Keratinocyte (primary cell): ENCODE measurements around the gene ZCCHC10. TPM values are rescaled to one million over a fixed set of nuclear protein-coding genes. Genes with fewer than 3 reads are reported as not detected.
"Not testable (repeated sequence)": the region's sequence is repeated elsewhere in the genome, so short reads cannot be mapped to it uniquely, and the experiment has no call there.

Experiments
- DNase-seq: peaks from one replicate; pipeline ENCODE4 v3.0.0-alpha.2; 2011; ENCODE audit warnings: low read depth, missing footprints, low spot score
- FAIRE-seq: peaks from 2 replicates; lab custom pipeline; 2011; peaks lifted over from hg19 to GRCh38; lab: Jason Lieb, UNC
- H2AFZ ChIP-seq: 2 replicates; pipeline ENCODE4 v1.6.0; 2012; ENCODE audit warnings: low read length, control low read depth, inconsistent platforms; ENCODE audit not compliant: control insufficient read depth
- H3K27ac ChIP-seq: 2 replicates; pipeline ENCODE4 v1.5.1; 2011; ENCODE audit warnings: low read length; ENCODE audit not compliant: control insufficient read depth, insufficient read depth
- H3K27me3 ChIP-seq: 3 replicates; pipeline ENCODE4 v1.6.0; 2011; ENCODE audit warnings: low read length; ENCODE audit not compliant: control insufficient read depth, insufficient read depth; ENCODE audit errors: extremely low read depth
- H3K36me3 ChIP-seq, 2 experiments: 2 replicates in 1 of 2; 3 replicates in 1 of 2; pipeline ENCODE4 v1.5.1; 2011; ENCODE audit warnings: low read length in 2 of 2, mild to moderate bottlenecking in 1 of 2; ENCODE audit not compliant: control insufficient read depth in 2 of 2, insufficient read depth in 2 of 2; ENCODE audit errors: extremely low read depth in 1 of 2
- H3K4me1 ChIP-seq: 3 replicates; pipeline ENCODE4 v1.5.1; 2011; ENCODE audit warnings: low read length; ENCODE audit not compliant: control insufficient read depth, insufficient read depth; ENCODE audit errors: extremely low read depth
- H3K4me2 ChIP-seq: 3 replicates; pipeline ENCODE4 v1.6.0; 2011; ENCODE audit warnings: low read depth, low read length; ENCODE audit not compliant: control insufficient read depth, insufficient read depth; ENCODE audit errors: extremely low read depth
- H3K4me3 ChIP-seq, 3 experiments: fragments of 200-600 bp in 1 of 3; sonication (generic) in 1 of 3; 2 replicates in 2 of 3; 3 replicates in 1 of 3; pipeline ENCODE4 v1.5.1; 2011 to 2016; ENCODE audit warnings: low read length in 3 of 3, mild to moderate bottlenecking in 3 of 3, control low read depth in 2 of 3, inconsistent platforms in 1 of 3, low read depth in 1 of 3, mixed read lengths in 1 of 3, mixed run types in 1 of 3, moderate library complexity in 1 of 3; ENCODE audit not compliant: control insufficient read depth in 2 of 3, insufficient read depth in 2 of 3; ENCODE audit errors: extremely low read depth in 1 of 3
- H3K79me2 ChIP-seq: 2 replicates; pipeline ENCODE4 v1.6.0; 2012; ENCODE audit warnings: low read length; ENCODE audit not compliant: control insufficient read depth, insufficient read depth
- H3K9ac ChIP-seq: 3 replicates; pipeline ENCODE4 v1.6.0; 2011; ENCODE audit warnings: low read length; ENCODE audit not compliant: control insufficient read depth, insufficient read depth; ENCODE audit errors: extremely low read depth
- H3K9me1 ChIP-seq: 3 replicates; pipeline ENCODE4 v1.6.0; 2011; ENCODE audit warnings: low read length; ENCODE audit not compliant: control insufficient read depth, insufficient read depth; ENCODE audit errors: extremely low read depth
- H3K9me3 ChIP-seq: 2 replicates; pipeline ENCODE4 v1.5.1; 2012; ENCODE audit warnings: low read depth, low read length; ENCODE audit not compliant: control insufficient read depth
- H4K20me1 ChIP-seq: 3 replicates; pipeline ENCODE4 v1.6.0; 2011; ENCODE audit warnings: low read length; ENCODE audit not compliant: control insufficient read depth, insufficient read depth; ENCODE audit errors: extremely low read depth
- EZH2 ChIP-seq: IDR thresholded peaks from one replicate; pipeline ENCODE4 v1.6.1; 2012; ENCODE audit warnings: inconsistent platforms, mild to moderate bottlenecking, low read length, moderate library complexity
- dilution Hi-C: fragments of 300-500 bp; cut with MboI; formaldehyde crosslinking; loops from one replicate; pipeline ENCODE4 v1.7.0; 2020; ENCODE audit warnings: low sequenced_read_pairs; ENCODE audit not compliant: extremely low pct_ligation_motif_present
- polyA plus RNA-seq, 5 experiments: library from polyadenylated mRNA; depleted of rRNA in 3 of 5; stranded (reverse) in 3 of 5; stranded (forward) in 1 of 5; unstranded in 1 of 5; fragments of >200 nt; gene quantifications; 1 replicate in 1 of 5; 2 replicates in 3 of 5; 3 replicates in 1 of 5; pipeline versions ENCODE4 v1.2.1 to v1.2.3, GENCODE V29; 2011 to 2012; ENCODE audit warnings: missing spikeins in 2 of 5, low read depth in 1 of 5, low replicate concordance in 1 of 5
- TF ChIP-seq, protein P1 (sequence below), 3 experiments: IDR thresholded peaks in 1 of 3; conservative IDR thresholded peaks in 1 of 3; optimal IDR thresholded peaks in 1 of 3; 2 replicates in 2 of 3; 3 replicates in 1 of 3; pipeline versions ENCODE3 to v1.5.1; 2011; ENCODE audit warnings: low read length in 3 of 3, mild to moderate bottlenecking in 3 of 3, moderate library complexity in 2 of 3, control low read depth in 1 of 3, inconsistent platforms in 1 of 3; ENCODE audit not compliant: insufficient read depth in 2 of 3; ENCODE audit errors: extremely low read depth in 1 of 3

ZCCHC10 gene
- polyA plus RNA-seq, 1 donor (not counting 4 experiments of a cell fraction or from before 2014, with no cell fraction given) = 38.5 TPM

GRCh38 chr5:133041910-133042309 lies 15.6 kb upstream of the ZCCHC10 start:
- dilution Hi-C loops = no loop called here
- H4K20me1 ChIP-seq = no peaks in the 10 kb centered on the region
- H3K4me3 ChIP-seq = no peak overlapping the region
- peak overlapping the region; percentile 58 for H2AFZ ChIP-seq
- peak overlapping the region; percentile 97 for H3K27ac ChIP-seq
- TF ChIP-seq, protein P1, sequence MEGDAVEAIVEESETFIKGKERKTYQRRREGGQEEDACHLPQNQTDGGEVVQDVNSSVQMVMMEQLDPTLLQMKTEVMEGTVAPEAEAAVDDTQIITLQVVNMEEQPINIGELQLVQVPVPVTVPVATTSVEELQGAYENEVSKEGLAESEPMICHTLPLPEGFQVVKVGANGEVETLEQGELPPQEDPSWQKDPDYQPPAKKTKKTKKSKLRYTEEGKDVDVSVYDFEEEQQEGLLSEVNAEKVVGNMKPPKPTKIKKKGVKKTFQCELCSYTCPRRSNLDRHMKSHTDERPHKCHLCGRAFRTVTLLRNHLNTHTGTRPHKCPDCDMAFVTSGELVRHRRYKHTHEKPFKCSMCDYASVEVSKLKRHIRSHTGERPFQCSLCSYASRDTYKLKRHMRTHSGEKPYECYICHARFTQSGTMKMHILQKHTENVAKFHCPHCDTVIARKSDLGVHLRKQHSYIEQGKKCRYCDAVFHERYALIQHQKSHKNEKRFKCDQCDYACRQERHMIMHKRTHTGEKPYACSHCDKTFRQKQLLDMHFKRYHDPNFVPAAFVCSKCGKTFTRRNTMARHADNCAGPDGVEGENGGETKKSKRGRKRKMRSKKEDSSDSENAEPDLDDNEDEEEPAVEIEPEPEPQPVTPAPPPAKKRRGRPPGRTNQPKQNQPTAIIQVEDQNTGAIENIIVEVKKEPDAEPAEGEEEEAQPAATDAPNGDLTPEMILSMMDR (optimal IDR thresholded peaks at IDR 0.05 in 1 of 3, IDR thresholded peaks at IDR 0.05 in 1 of 3, conservative IDR thresholded peaks at IDR 0.05 in 1 of 3; ENCODE audit: extremely low read depth in 1 of 3, insufficient read depth in 2 of 3, low read length in 3 of 3) = peak in 2 of 3 experiments; percentile 4 to 29
- no peak for TF ChIP-seq EZH2
- no peaks in the 10 kb centered on the region for H3K27me3 ChIP-seq
- FAIRE-seq = peak; percentile 73
- no peaks in the 10 kb centered on the region for H3K79me2 ChIP-seq
- no peaks in the 10 kb centered on the region for H3K9me3 ChIP-seq
- H3K36me3 ChIP-seq = no peaks in the 10 kb centered on the region
- no peak for DNase-seq
- peak overlapping the region; percentile 28 for H3K9ac ChIP-seq
- H3K4me1 ChIP-seq = peaks cover 25% of the 10 kb centered on the region
- peak overlapping the region; percentile 94 for H3K4me2 ChIP-seq
- H3K9me1 ChIP-seq = no peaks in the 10 kb centered on the region

DNA sequence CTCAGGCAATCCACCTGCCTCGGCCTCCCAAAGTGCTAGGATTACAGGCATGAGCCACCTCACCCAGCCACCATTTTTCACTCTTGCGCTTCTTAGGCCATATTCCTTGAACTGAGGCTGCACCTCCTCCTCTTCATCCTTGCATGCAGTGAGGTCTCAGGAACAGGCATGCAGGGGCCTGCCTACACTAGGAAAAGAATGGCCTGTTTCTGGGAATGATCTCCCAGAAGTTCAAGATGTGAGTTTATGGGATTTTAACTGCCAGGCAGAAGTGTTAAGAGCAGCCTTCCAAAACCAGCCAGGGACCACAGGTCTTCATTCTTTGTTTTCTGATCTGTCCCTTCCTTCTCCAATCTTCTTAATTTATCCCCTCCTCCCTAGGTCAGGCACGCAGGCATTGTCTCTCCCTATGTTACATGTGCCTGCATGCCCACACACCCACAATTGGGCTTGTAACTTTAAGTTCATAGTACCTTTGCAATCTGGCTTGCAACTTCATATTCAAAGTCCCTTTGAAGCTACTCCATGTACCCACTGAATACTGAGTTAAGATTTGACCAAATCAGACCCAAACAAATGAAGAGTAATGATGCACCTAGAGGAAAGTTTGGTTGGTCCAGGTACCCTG lies 14.9 kb upstream of the ZCCHC10 start:
- peak; percentile 75 for FAIRE-seq

GRCh38 chr5:133036677-133037076 lies 10.3 kb upstream of the ZCCHC10 start:
- FAIRE-seq, H2AFZ ChIP-seq, H4K20me1 ChIP-seq, H3K4me2 ChIP-seq, H3K9ac ChIP-seq, H3K79me2 ChIP-seq, H3K9me1 ChIP-seq, H3K27ac ChIP-seq, H3K36me3 ChIP-seq, DNase-seq, dilution Hi-C loops, H3K9me3 ChIP-seq, H3K27me3 ChIP-seq, H3K4me3 ChIP-seq: not testable (repeated sequence)
- H3K4me1 ChIP-seq = peaks cover 12% of the 10 kb centered on the region

More for the DNA sequence above, 14.9 kb upstream of the ZCCHC10 start:
- H3K27me3 ChIP-seq = no peaks in the 10 kb centered on the region
- no peaks in the 10 kb centered on the region for H3K9me1 ChIP-seq
- peak overlapping the region; percentile 79 for H3K9ac ChIP-seq
- H4K20me1 ChIP-seq = no peaks in the 10 kb centered on the region
- H3K36me3 ChIP-seq = no peaks in the 10 kb centered on the region
- peak overlapping the region; percentile 97 for H3K27ac ChIP-seq
- H2AFZ ChIP-seq = peak overlapping the region; percentile 97
- peaks cover 25% of the 10 kb centered on the region for H3K4me1 ChIP-seq
- dilution Hi-C loops = no loop called here
- H3K9me3 ChIP-seq = no peaks in the 10 kb centered on the region
- peak; percentile 80 for DNase-seq
- peak overlapping the region; percentile 2 to 29 (median 5) for H3K4me3 ChIP-seq
- no peak for TF ChIP-seq EZH2
- TF ChIP-seq, protein P1 (optimal IDR thresholded peaks at IDR 0.05 in 1 of 3, IDR thresholded peaks at IDR 0.05 in 1 of 3, conservative IDR thresholded peaks at IDR 0.05 in 1 of 3; ENCODE audit: extremely low read depth in 1 of 3, insufficient read depth in 2 of 3, low read length in 3 of 3) = no peak
- no peaks in the 10 kb centered on the region for H3K79me2 ChIP-seq
- peak overlapping the region; percentile 94 for H3K4me2 ChIP-seq
